Transverse colon (tissue), 4 donors: Measurements from ENCODE around the gene MIEF1. TPM values are rescaled to one million over a fixed set of nuclear protein-coding genes. Genes with fewer than 3 reads are reported as not detected.

Experiments
- DNase-seq: peaks from one replicate; pipeline ENCODE4 v3.0.0-alpha.2; 2019
- H3K27ac ChIP-seq, 4 donors: fragments of 200-600 bp; sonication (generic); 2 replicates each; pipeline ENCODE4 v1.5.1; 2016 to 2018; ENCODE audit warnings: inconsistent platforms in 4 of 4
- H3K27me3 ChIP-seq: fragments of 200-600 bp; sonication (generic); 2 replicates; pipeline ENCODE4 v1.5.1; 2017; ENCODE audit warnings: inconsistent platforms
- H3K36me3 ChIP-seq, 4 donors: fragments of 200-600 bp; sonication (generic); 2 replicates each; pipeline ENCODE4 v1.5.1; 2017 to 2019; ENCODE audit warnings: inconsistent platforms in 4 of 4
- H3K4me1 ChIP-seq, 4 donors: fragments of 200-600 bp; sonication (generic); 2 replicates each; pipeline ENCODE4 v1.5.1; 2017 to 2020; ENCODE audit warnings: inconsistent platforms in 4 of 4
- H3K4me3 ChIP-seq, 4 donors: fragments of 200-600 bp; sonication (generic); 1 replicate in 1 of 4; 2 replicates in 3 of 4; pipeline versions ENCODE4 v1.5.1 to v1.6.1; 2017 to 2019; ENCODE audit warnings: inconsistent platforms in 4 of 4
- H3K9me3 ChIP-seq, 2 donors: fragments of 200-600 bp; sonication (generic); 2 replicates each; pipeline ENCODE4 v1.5.1; 2017 to 2019; ENCODE audit warnings: inconsistent platforms in 2 of 2
- CTCF ChIP-seq, 5 experiments: fragments of 200-600 bp in 3 of 5; fragments of 450-650 bp in 2 of 5; sonication (generic) in 3 of 5; IDR thresholded peaks; 1 replicate in 2 of 5; 2 replicates in 3 of 5; pipeline ENCODE4 v1.5.1; 2016 to 2017; ENCODE audit warnings: antibody characterized with exemption in 5 of 5, inconsistent platforms in 3 of 5, mild to moderate bottlenecking in 2 of 5, moderate library complexity in 1 of 5
- EP300 ChIP-seq: sonication (generic); formaldehyde crosslinking; IDR thresholded peaks from one replicate; pipeline ENCODE4 v1.6.1; 2017; ENCODE audit warnings: antibody characterized with exemption, low read depth
- POLR2A ChIP-seq: fragments of 450-650 bp; IDR thresholded peaks from one replicate; pipeline ENCODE4 v1.6.1; 2016; ENCODE audit warnings: antibody characterized with exemption, mild to moderate bottlenecking, moderate library complexity
- POLR2AphosphoS5 ChIP-seq, 3 donors: sonication (generic); formaldehyde crosslinking; IDR thresholded peaks; one replicate each; pipeline ENCODE4 v1.6.1; 2016; ENCODE audit warnings: antibody characterized with exemption in 3 of 3
- WGBS, 2 donors: methylation state at CpG; one replicate each; pipeline ENCODE4 v1.1.5; 2018; ENCODE audit warnings: low coverage in 1 of 2; 5-methylcytosine and 5-hydroxymethylcytosine counted together
- in situ Hi-C, 4 donors: fragments of 200-750 bp; cut with MboI; loops; one replicate each; pipeline versions ENCODE4 v1.15.0 to v1.15.1; 2017; ENCODE audit warnings: low sequenced_read_pairs in 3 of 4, low pct_ligation_motif_present in 1 of 4, low pct_unique_long_range_greater_than_20kb in 1 of 4
- intact Hi-C: fragments of 100-400 bp; cut with DNase I; formaldehyde crosslinking; loops from one replicate; pipeline ENCODE4 v1.15.1; 2023; ENCODE audit warnings: low total_unique reads
- total RNA-seq, 4 donors: library from RNA; depleted of rRNA; stranded (reverse); fragments of >200 nt; gene quantifications; one replicate each; pipeline ENCODE4 v1.1.0, GENCODE V29; 2016

MIEF1 gene
- total RNA-seq, 4 donors from 2014 or later = 11.5 to 31.0 (median 25.6) TPM

GRCh38 chr22:39515266-39516050, 13.4 kb downstream of the MIEF1 start:
- in situ Hi-C loops = no loop called here

GRCh38 chr22:39517470-39517869, 15.4 kb downstream of the MIEF1 start:
- in situ Hi-C loops = no loop called here
- Histone ChIP-seq H3K36me3 (peaks cover 0 to 46% (median 22%) of the 10 kb centered on the region in 4 donors), H3K27me3 (no peaks in the 10 kb centered on the region), H3K27ac (no peak overlapping the region), H3K4me1 (peaks cover 12 to 26% (median 22%) of the 10 kb centered on the region in 4 donors), H3K4me3 (no peak overlapping the region), H3K9me3 (no peaks in the 10 kb centered on the region)
- WGBS, 2 donors = 82 to 88% methylated on average over 2 to 3 of the region's 3 CpGs
- intact Hi-C loops = loop anchor here (10.0 kb wide), 1 partner anchor 113 kb away; no protein-coding TSS in a partner anchor
- DNase-seq = no peak
- no peak for TF ChIP-seq POLR2A
- TF ChIP-seq POLR2AphosphoS5 (IDR thresholded peaks at IDR 0.05) = no peak
- no peak for TF ChIP-seq CTCF (IDR thresholded peaks at IDR 0.05)
- no peak for TF ChIP-seq EP300

More at GRCh38 chr22:39515266-39516050, 13.4 kb downstream of the MIEF1 start:
- no peak overlapping the region for H3K27ac ChIP-seq
- no peaks in the 10 kb centered on the region for H3K9me3 ChIP-seq
- DNase-seq = no peak
- WGBS, 2 donors = 84 to 85% methylated on average over 5 to 12 of the region's 12 CpGs
- H3K4me3 ChIP-seq = no peak overlapping the region
- TF ChIP-seq CTCF (IDR thresholded peaks at IDR 0.05) (no peak), EP300 (no peak), POLR2AphosphoS5 (IDR thresholded peaks at IDR 0.05) (no peak), POLR2A (no peak)
- intact Hi-C loops = loop anchor here (10.0 kb wide), 1 partner anchor 111 kb away; no protein-coding TSS in a partner anchor
- H3K27me3 ChIP-seq = no peaks in the 10 kb centered on the region
- H3K4me1 ChIP-seq = peaks cover 5 to 15% (median 11%) of the 10 kb centered on the region in 4 donors
- H3K36me3 ChIP-seq = peaks cover 0 to 51% (median 24%) of the 10 kb centered on the region in 4 donors

- peak overlapping the region; percentile 96 to 100 (median 100) for H3K27ac ChIP-seq
- H3K36me3 ChIP-seq = peaks cover 0 to 39% (median 19%) of the 10 kb centered on the region in 4 donors
- H3K4me3 ChIP-seq = no peak overlapping the region
- H3K4me1 ChIP-seq = peaks cover 15 to 34% (median 30%) of the 10 kb centered on the region in 4 donors
- no peak for DNase-seq
- intact Hi-C loops = loop anchor here (10.0 kb wide), 1 partner anchor 113 kb away; no protein-coding TSS in a partner anchor
- H3K9me3 ChIP-seq = no peaks in the 10 kb centered on the region
- TF ChIP-seq EP300 (no peak), POLR2A (no peak), POLR2AphosphoS5 (IDR thresholded peaks at IDR 0.05) (no peak), CTCF (IDR thresholded peaks at IDR 0.05) (no peak)
- whole genome bisulfite sequencing, 2 donors = 72 to 73% methylated on average over 2 to 5 of the region's 5 CpGs
- in situ Hi-C loops = no loop called here
- no peaks in the 10 kb centered on the region for H3K27me3 ChIP-seq
These were observed 16.2 kb downstream of the MIEF1 start for GRCh38 chr22:39518144-39518786.
